OCI-LY7 (cell line): ENCODE data around the gene DOP1A. TPM values are rescaled to one million over a fixed set of nuclear protein-coding genes. Genes with fewer than 3 reads are reported as not detected.

Experiments used
- BruUV-seq: library from RNA; stranded (reverse); fragments of 400-500 nt; replicated peaks from 2 replicates; lab custom pipeline; 2021; lab: Mats Ljungman, UMichigan
- CTCF ChIA-PET: fragments of 300-600 bp; sonication (Branson Sonifier 250); formaldehyde crosslinking; loops from one replicate; lab custom pipeline; 2022; ENCODE audit warnings: antibody characterized with exemption; ENCODE audit not compliant: unreplicated experiment; lab: Charles Lee
- POLR2A ChIA-PET: fragments of 300-600 bp; sonication (Branson Sonifier 250); formaldehyde crosslinking; loops from one replicate; lab custom pipeline; 2022; ENCODE audit warnings: antibody characterized with exemption; lab: Charles Lee
- DNase-seq: peaks from one replicate; pipeline ENCODE4 v3.0.0-alpha.2; 2015; ENCODE audit warnings: low spot score
- H2AFZ ChIP-seq: fragments of 200-600 bp; sonication (generic), shearing (Covaris generic); 2 replicates; pipeline ENCODE4 v1.6.1; 2014; ENCODE audit warnings: mild to moderate bottlenecking, antibody characterized with exemption, low read length, moderate library complexity
- H3K27ac ChIP-seq: fragments of 200-600 bp; sonication (generic); 2 replicates; pipeline ENCODE4 v1.5.1; 2014; ENCODE audit warnings: mixed run types, low read depth, mild to moderate bottlenecking, moderate library complexity, low read length, inconsistent platforms; ENCODE audit not compliant: poor library complexity, severe bottlenecking
- H3K36me3 ChIP-seq: fragments of 200-600 bp; sonication (generic); 2 replicates; pipeline ENCODE4 v1.6.1; 2014; ENCODE audit warnings: mild to moderate bottlenecking, antibody characterized with exemption, low read length, moderate library complexity, mixed read lengths; ENCODE audit not compliant: insufficient read depth
- H3K4me1 ChIP-seq: fragments of 200-600 bp; sonication (generic); 2 replicates; pipeline ENCODE4 v1.5.1; 2014; ENCODE audit warnings: mild to moderate bottlenecking, low read length; ENCODE audit not compliant: insufficient read depth, poor library complexity, severe bottlenecking
- H3K4me2 ChIP-seq: fragments of 200-600 bp; sonication (generic); 2 replicates; pipeline ENCODE4 v1.6.1; 2014; ENCODE audit warnings: mild to moderate bottlenecking, low read length
- H3K4me3 ChIP-seq: fragments of 200-600 bp; sonication (generic); 2 replicates; pipeline ENCODE4 v1.5.1; 2014; ENCODE audit warnings: mild to moderate bottlenecking, low read depth, low read length; ENCODE audit not compliant: poor library complexity, severe bottlenecking
- H3K79me2 ChIP-seq: fragments of 200-600 bp; sonication (generic); 2 replicates; pipeline ENCODE4 v1.6.1; 2016; ENCODE audit warnings: low read depth, mild to moderate bottlenecking, low read length, moderate library complexity, mixed read lengths; ENCODE audit not compliant: insufficient read depth
- H3K9me2 ChIP-seq: fragments of 200-600 bp; sonication (generic); 2 replicates; pipeline ENCODE4 v1.6.1; 2016; ENCODE audit warnings: mild to moderate bottlenecking, low read length, mixed read lengths; ENCODE audit not compliant: insufficient read depth
- H3K9me3 ChIP-seq: fragments of 200-600 bp; sonication (generic); 2 replicates; pipeline ENCODE4 v1.6.1; 2014; ENCODE audit warnings: mild to moderate bottlenecking, mixed run types, low read length, mixed read lengths
- H4K20me1 ChIP-seq: fragments of 200-600 bp; sonication (generic); 2 replicates; pipeline ENCODE4 v1.6.1; 2014; ENCODE audit warnings: mild to moderate bottlenecking, antibody characterized with exemption, low read length, moderate library complexity, mixed read lengths; ENCODE audit not compliant: insufficient read depth
- EZH2phosphoT487 ChIP-seq: fragments of 200-600 bp; sonication (generic); IDR thresholded peaks from 2 replicates; pipeline ENCODE4 v1.6.1; 2018; ENCODE audit warnings: low read depth, borderline replicate concordance, mild to moderate bottlenecking, mixed run types, antibody characterized with exemption, low read length, moderate library complexity, mixed read lengths
- intact Hi-C: fragments of 100-400 bp; cut with micrococcal nuclease; formaldehyde crosslinking; loops from one replicate; pipeline ENCODE4 v1.10.0; 2022; ENCODE audit not compliant: unreplicated experiment
- total RNA-seq, 2 experiments: library from RNA; depleted of rRNA in 1 of 2; stranded (reverse); fragments of >200 nt in 1 of 2; shearing (Covaris generic) in 1 of 2; gene quantifications; 2 replicates each; pipeline ENCODE4 v1.2.3, GENCODE V29; 2014 to 2022
- TF ChIP-seq, protein P1 (sequence below): fragments of 200-600 bp; sonication (generic); conservative IDR thresholded peaks from 2 replicates; pipeline ENCODE4 v1.5.1; 2014; ENCODE audit warnings: mild to moderate bottlenecking, antibody characterized with exemption, low read length, moderate library complexity, mixed read lengths

DOP1A gene
- total RNA-seq, 2 experiments from 2014 or later: 25.2 to 25.6 TPM

DNA sequence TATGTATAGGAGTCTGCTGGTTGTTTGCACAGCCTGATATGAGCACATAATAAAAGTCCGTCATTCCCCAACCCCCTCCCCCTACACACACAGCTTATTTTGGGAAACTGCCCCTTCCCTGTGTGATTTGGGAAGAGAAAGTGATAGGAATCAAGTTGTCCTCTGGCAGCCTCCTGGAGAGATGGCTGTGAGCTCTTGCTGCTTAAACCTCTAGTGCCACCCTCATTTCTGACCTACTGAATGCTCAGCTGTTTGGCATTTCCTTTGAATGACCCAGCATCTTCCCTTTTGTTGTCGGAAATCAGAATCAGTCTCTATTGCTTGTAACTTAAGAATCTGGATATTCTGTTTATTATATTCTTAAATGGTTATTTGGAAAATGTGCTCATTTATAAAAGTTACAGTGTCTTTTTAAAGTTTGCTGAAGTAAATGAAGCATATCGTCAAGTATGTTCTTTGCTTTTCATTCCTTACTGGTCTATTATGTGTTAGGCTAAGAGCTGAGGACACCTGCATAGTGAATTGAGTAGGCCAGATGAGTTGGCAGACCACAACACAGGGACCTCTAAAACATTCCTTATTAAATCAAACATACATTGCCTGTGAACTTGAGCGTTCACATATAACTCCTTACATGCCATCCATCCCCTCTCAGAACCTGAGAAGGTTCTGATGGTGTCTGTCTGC is 131.2 kb downstream of the DOP1A start:
- no peaks in the 10 kb centered on the region for H3K9me2 ChIP-seq
- H3K4me3 ChIP-seq: no peak overlapping the region
- ChIA-PET CTCF (no interaction called here), POLR2A (interaction anchor here (1.0 kb wide), 1 partner anchor 13 kb away, joined by 3 read pairs; no protein-coding TSS in a partner anchor)
- no peak overlapping the region for H2AFZ ChIP-seq
- no peaks in the 10 kb centered on the region for H3K9me3 ChIP-seq
- peaks cover 5% of the 10 kb centered on the region for H3K4me1 ChIP-seq
- TF ChIP-seq EZH2phosphoT487: no peak
- TF ChIP-seq, protein P1, sequence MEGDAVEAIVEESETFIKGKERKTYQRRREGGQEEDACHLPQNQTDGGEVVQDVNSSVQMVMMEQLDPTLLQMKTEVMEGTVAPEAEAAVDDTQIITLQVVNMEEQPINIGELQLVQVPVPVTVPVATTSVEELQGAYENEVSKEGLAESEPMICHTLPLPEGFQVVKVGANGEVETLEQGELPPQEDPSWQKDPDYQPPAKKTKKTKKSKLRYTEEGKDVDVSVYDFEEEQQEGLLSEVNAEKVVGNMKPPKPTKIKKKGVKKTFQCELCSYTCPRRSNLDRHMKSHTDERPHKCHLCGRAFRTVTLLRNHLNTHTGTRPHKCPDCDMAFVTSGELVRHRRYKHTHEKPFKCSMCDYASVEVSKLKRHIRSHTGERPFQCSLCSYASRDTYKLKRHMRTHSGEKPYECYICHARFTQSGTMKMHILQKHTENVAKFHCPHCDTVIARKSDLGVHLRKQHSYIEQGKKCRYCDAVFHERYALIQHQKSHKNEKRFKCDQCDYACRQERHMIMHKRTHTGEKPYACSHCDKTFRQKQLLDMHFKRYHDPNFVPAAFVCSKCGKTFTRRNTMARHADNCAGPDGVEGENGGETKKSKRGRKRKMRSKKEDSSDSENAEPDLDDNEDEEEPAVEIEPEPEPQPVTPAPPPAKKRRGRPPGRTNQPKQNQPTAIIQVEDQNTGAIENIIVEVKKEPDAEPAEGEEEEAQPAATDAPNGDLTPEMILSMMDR: no peak
- intact Hi-C loops: loop anchor here (10.0 kb wide), 1 partner anchor 666 kb away; no protein-coding TSS in a partner anchor
- no peak overlapping the region for H3K4me2 ChIP-seq
- no TSS peak for BruUV-seq
- no peak overlapping the region for H3K27ac ChIP-seq
- no peaks in the 10 kb centered on the region for H3K36me3 ChIP-seq
- H4K20me1 ChIP-seq: no peaks in the 10 kb centered on the region
- H3K79me2 ChIP-seq: no peaks in the 10 kb centered on the region
- no peak for DNase-seq

GRCh38 chr6:83199173-83199862 is 131.8 kb downstream of the DOP1A start:
- no peaks in the 10 kb centered on the region for H3K36me3 ChIP-seq
- BruUV-seq: no TSS peak
- ChIA-PET POLR2A (no interaction called here), CTCF (no interaction called here)
- no peaks in the 10 kb centered on the region for H3K9me2 ChIP-seq
- H3K4me3 ChIP-seq: no peak overlapping the region
- H3K27ac ChIP-seq: no peak overlapping the region
- intact Hi-C loops: loop anchor here (10.0 kb wide), 1 partner anchor 665 kb away; no protein-coding TSS in a partner anchor
- H3K4me2 ChIP-seq: no peak overlapping the region
- no peaks in the 10 kb centered on the region for H4K20me1 ChIP-seq
- no peaks in the 10 kb centered on the region for H3K9me3 ChIP-seq
- no peaks in the 10 kb centered on the region for H3K79me2 ChIP-seq
- no peak for DNase-seq
- H3K4me1 ChIP-seq: peaks cover under 1% of the 10 kb centered on the region
- TF ChIP-seq, protein P1: no peak
- no peak for TF ChIP-seq EZH2phosphoT487
- no peak overlapping the region for H2AFZ ChIP-seq

DNA sequence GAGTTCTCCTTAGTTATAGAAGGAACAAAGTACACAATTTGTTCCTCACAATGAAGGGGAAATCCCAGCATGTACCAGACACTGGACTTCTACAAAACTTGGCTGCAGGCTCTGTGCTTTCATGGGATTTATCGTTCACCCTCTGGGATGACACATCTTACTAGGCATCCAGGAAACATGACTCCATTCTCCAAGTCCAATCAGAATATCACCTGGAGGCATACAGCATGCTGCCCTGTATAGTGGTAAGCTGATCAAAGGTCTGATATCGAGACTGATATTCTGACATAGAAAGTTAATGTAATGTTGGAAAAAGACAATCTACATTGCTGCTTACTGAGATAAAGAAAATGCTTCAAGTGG is 132.4 kb downstream of the DOP1A start:
- ChIA-PET POLR2A (no interaction called here), CTCF (no interaction called here)
- Histone ChIP-seq H4K20me1 (no peaks in the 10 kb centered on the region), H2AFZ (no peak overlapping the region), H3K79me2 (no peaks in the 10 kb centered on the region), H3K27ac (no peak overlapping the region), H3K4me1 (no peaks in the 10 kb centered on the region), H3K9me3 (no peaks in the 10 kb centered on the region), H3K36me3 (no peaks in the 10 kb centered on the region), H3K9me2 (no peaks in the 10 kb centered on the region), H3K4me3 (no peak overlapping the region), H3K4me2 (no peak overlapping the region)
- intact Hi-C loops: loop anchor here (10.0 kb wide), 1 partner anchor 665 kb away; no protein-coding TSS in a partner anchor
- DNase-seq: no peak
- BruUV-seq: no TSS peak
- TF ChIP-seq, protein P1: no peak
- TF ChIP-seq EZH2phosphoT487: no peak
